GM23338 (cell line): ENCODE measurements around the gene IL6R. TPM values are rescaled to one million over a fixed set of nuclear protein-coding genes. Genes with fewer than 3 reads are reported as not detected.
"Not testable (repeated sequence)": the region's sequence is repeated elsewhere in the genome, so short reads cannot be mapped to it uniquely, and the experiment has no call there.

Experiments used
- ATAC-seq: fragments of 200-7000 bp; cut with Tn5 transposase; 3 replicates; pipeline ENCODE4 v1.9.1; 2020
- DNase-seq: peaks from one replicate; pipeline ENCODE4 v3.0.0-alpha.2; 2015; ENCODE audit warnings: low spot score
- H2AFZ ChIP-seq: fragments of 200-600 bp; sonication (generic); 2 replicates; pipeline ENCODE4 v1.8.0; 2016; ENCODE audit warnings: antibody characterized with exemption, mild to moderate bottlenecking, moderate library complexity
- H3F3A ChIP-seq: fragments of 200-600 bp; sonication (generic); replicated peaks from 2 replicates; pipeline ENCODE4 v1.8.0; 2017; ENCODE audit warnings: antibody characterized with exemption, mixed run types, low read depth
- H3K27ac ChIP-seq: fragments of 200-600 bp; sonication (generic); 2 replicates; pipeline ENCODE4 v1.6.1; 2016; ENCODE audit warnings: low read depth
- H3K27me3 ChIP-seq: fragments of 200-600 bp; sonication (generic); 2 replicates; pipeline ENCODE4 v1.8.0; 2016; ENCODE audit warnings: mild to moderate bottlenecking, mixed run types, moderate library complexity; ENCODE audit not compliant: insufficient read depth
- H3K36me3 ChIP-seq: fragments of 200-600 bp; sonication (generic); 2 replicates; pipeline ENCODE4 v1.8.0; 2016; ENCODE audit warnings: mild to moderate bottlenecking; ENCODE audit not compliant: insufficient read depth
- H3K4me1 ChIP-seq: fragments of 200-600 bp; sonication (generic); 2 replicates; pipeline ENCODE4 v1.8.0; 2016; ENCODE audit warnings: mild to moderate bottlenecking, moderate library complexity; ENCODE audit not compliant: insufficient read depth
- H3K4me2 ChIP-seq: fragments of 200-600 bp; sonication (generic); 2 replicates; pipeline ENCODE4 v1.7.1; 2017; ENCODE audit warnings: mixed run types
- H3K4me3 ChIP-seq: fragments of 200-600 bp; sonication (generic); 2 replicates; pipeline ENCODE4 v1.6.1; 2016; ENCODE audit warnings: mixed run types
- H3K79me2 ChIP-seq: fragments of 200-600 bp; sonication (generic); replicated peaks from 2 replicates; pipeline ENCODE4 v1.8.0; 2017; ENCODE audit warnings: mild to moderate bottlenecking; ENCODE audit not compliant: insufficient read depth
- H3K9me2 ChIP-seq: fragments of 200-600 bp; sonication (generic); 2 replicates; pipeline ENCODE4 v1.8.0; 2017; ENCODE audit not compliant: insufficient read depth
- H4K20me1 ChIP-seq: fragments of 200-600 bp; sonication (generic); replicated peaks from 2 replicates; pipeline ENCODE4 v1.8.0; 2017; ENCODE audit warnings: mild to moderate bottlenecking; ENCODE audit not compliant: insufficient read depth
- H3K27ac Mint-ChIP-seq: 2 replicates; pipeline ENCODE4 v1.8.0; 2020; ENCODE audit warnings: inconsistent platforms, mild to moderate bottlenecking, moderate library complexity, mixed read lengths
- H3K27me3 Mint-ChIP-seq: 3 replicates; pipeline ENCODE4 v1.8.0; 2022; ENCODE audit warnings: low read depth, mild to moderate bottlenecking, moderate library complexity, mixed read lengths, inconsistent platforms; ENCODE audit not compliant: insufficient read depth, poor library complexity
- H3K36me3 Mint-ChIP-seq: 3 replicates; pipeline ENCODE4 v1.8.0; 2021; ENCODE audit warnings: low read depth, mild to moderate bottlenecking, inconsistent platforms, moderate library complexity, mixed read lengths
- H3K4me1 Mint-ChIP-seq: 3 replicates; pipeline ENCODE4 v1.8.0; 2020; ENCODE audit warnings: mild to moderate bottlenecking, inconsistent platforms, mixed read lengths
- H3K4me3 Mint-ChIP-seq: 3 replicates; pipeline ENCODE4 v1.8.0; 2021; ENCODE audit warnings: moderate library complexity, mild to moderate bottlenecking, inconsistent platforms, mixed read lengths
- H3K9me3 Mint-ChIP-seq: 3 replicates; pipeline ENCODE4 v1.8.0; 2020; ENCODE audit warnings: moderate library complexity, mild to moderate bottlenecking, inconsistent platforms, mixed read lengths
- CTCF ChIP-seq, 2 experiments: fragments of 200-600 bp in 1 of 2; sonication (generic) in 1 of 2; conservative IDR thresholded peaks; 2 replicates each; pipeline versions ENCODE4 v1.5.1 to v1.6.1; 2016 to 2017; ENCODE audit warnings: antibody characterized with exemption in 2 of 2, low read depth in 2 of 2, mild to moderate bottlenecking in 2 of 2, moderate library complexity in 1 of 2
- ETS1 ChIP-seq: IDR thresholded peaks from 2 replicates; pipeline ENCODE4 v1.6.1; 2016; ENCODE audit warnings: antibody characterized with exemption
- EZH2 ChIP-seq: fragments of 200-600 bp; sonication (generic); IDR thresholded peaks from one replicate; pipeline ENCODE4 v1.8.0; 2017; ENCODE audit warnings: antibody characterized with exemption, mild to moderate bottlenecking, low read depth; ENCODE audit not compliant: unreplicated experiment
- EZH2phosphoT487 ChIP-seq: fragments of 200-600 bp; sonication (generic); IDR thresholded peaks from one replicate; pipeline ENCODE4 v1.8.1; 2018; ENCODE audit warnings: antibody characterized with exemption; ENCODE audit not compliant: unreplicated experiment
- JUNB ChIP-seq: IDR thresholded peaks from one replicate; pipeline ENCODE4 v1.6.1; 2016; ENCODE audit warnings: antibody characterized with exemption; ENCODE audit not compliant: unreplicated experiment
- NANOG ChIP-seq: IDR thresholded peaks from 2 replicates; pipeline ENCODE4 v1.6.1; 2016; ENCODE audit warnings: antibody characterized with exemption, borderline replicate concordance
- POLR2AphosphoS5 ChIP-seq: IDR thresholded peaks from 2 replicates; pipeline ENCODE4 v1.6.1; 2016; ENCODE audit warnings: antibody characterized with exemption, low read depth
- STAT1 ChIP-seq: IDR thresholded peaks from one replicate; pipeline ENCODE4 v1.6.1; 2016; ENCODE audit warnings: antibody characterized with exemption; ENCODE audit not compliant: unreplicated experiment
- ZNF331 ChIP-seq: fragments of 250-450 bp; sonication (Bioruptor Pico); IDR thresholded peaks from 2 replicates; pipeline ENCODE4 v1.5.0; 2020; ENCODE audit warnings: low read depth, mild to moderate bottlenecking, moderate library complexity
- polyA plus RNA-seq: library from polyadenylated mRNA; unstranded; fragments of >200 nt; fragmentation: Nextera tagmentation; extraction: Ambion mirVana; gene quantifications from 2 replicates; pipeline ENCODE4 v1.2.1, GENCODE V29; 2016
- total RNA-seq: library from RNA; depleted of rRNA; stranded (reverse); fragments of >200 nt; shearing (Covaris generic); gene quantifications from 2 replicates; pipeline ENCODE4 v1.2.3, GENCODE V29; 2014

Gene IL6R
- total and polyA plus RNA-seq, 2 experiments from 2014 or later, result 1.0 to 13.8 TPM

DNA sequence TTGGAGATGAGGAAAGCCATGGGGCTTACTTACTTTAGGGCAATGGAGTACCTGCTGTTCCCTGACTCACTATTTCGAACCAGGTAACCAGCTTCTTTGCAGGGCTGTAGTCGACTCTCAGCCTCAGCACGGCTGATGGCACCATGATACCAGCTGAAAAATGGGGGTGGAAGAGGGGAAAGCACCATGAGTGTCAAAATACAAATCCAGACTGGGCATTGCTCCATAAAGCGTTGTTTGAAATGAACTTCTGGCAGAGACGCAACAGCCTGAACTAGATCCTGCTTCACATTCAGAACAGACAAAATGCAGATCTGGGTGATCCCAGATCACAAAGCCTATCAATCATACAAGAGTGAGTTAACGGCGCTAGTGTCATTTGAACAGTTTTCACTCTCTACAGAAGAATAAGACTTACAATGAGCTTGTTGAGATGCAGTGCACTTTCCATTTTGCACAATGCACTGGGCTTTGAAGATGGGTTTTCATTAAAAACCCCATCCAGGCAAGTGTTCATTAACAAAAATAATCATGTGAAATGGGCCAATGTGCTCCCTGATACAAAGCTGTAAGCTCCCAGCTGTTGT lies 80.9 kb downstream of the IL6R start:
- Mint-ChIP-seq H3K27me3 (peaks cover 6% of the 10 kb centered on the region), H3K9me3 (no peaks in the 10 kb centered on the region), H3K36me3 (no peaks in the 10 kb centered on the region), H3K4me3 (no peak overlapping the region), H3K27ac (no peak overlapping the region), H3K4me1 (0 out of 3 replicates have a peak, but pooled peaks cover 3% of the 10 kb centered on the region)
- Histone ChIP-seq H3K36me3 (no peaks in the 10 kb centered on the region), H3K4me3 (no peak overlapping the region), H3F3A (no peaks in the 10 kb centered on the region), H3K9me2 (peaks cover 9% of the 10 kb centered on the region; the same call in 1 of the 2 replicates), H2AFZ (no peak overlapping the region), H3K27me3 (no peaks in the 10 kb centered on the region), H3K27ac (no peak overlapping the region), H4K20me1 (no peaks in the 10 kb centered on the region), H3K79me2 (no peaks in the 10 kb centered on the region), H3K4me2 (no peak overlapping the region), H3K4me1 (no peaks in the 10 kb centered on the region)
- DNase-seq, result no peak
- TF ChIP-seq NANOG (no peak), JUNB (no peak), ETS1 (no peak), STAT1 (no peak), EZH2phosphoT487 (no peak), EZH2 (no peak), POLR2AphosphoS5 (no peak), ZNF331 (no peak)
- no peak for ATAC-seq

- H3K9me2 ChIP-seq, ATAC-seq, H3K27me3 Mint-ChIP-seq, H3K79me2 ChIP-seq, H3K9me3 Mint-ChIP-seq, H3F3A ChIP-seq, H3K36me3 Mint-ChIP-seq, H3K4me1 Mint-ChIP-seq, H3K36me3 ChIP-seq, H3K4me3 ChIP-seq, H3K4me3 Mint-ChIP-seq, H4K20me1 ChIP-seq, H3K4me2 ChIP-seq, H3K27me3 ChIP-seq, H3K4me1 ChIP-seq, H3K27ac Mint-ChIP-seq, H3K27ac ChIP-seq, H2AFZ ChIP-seq, DNase-seq: not testable (repeated sequence)
These were observed 81.6 kb downstream of the IL6R start for GRCh38 chr1:154486756-154487155.

DNA sequence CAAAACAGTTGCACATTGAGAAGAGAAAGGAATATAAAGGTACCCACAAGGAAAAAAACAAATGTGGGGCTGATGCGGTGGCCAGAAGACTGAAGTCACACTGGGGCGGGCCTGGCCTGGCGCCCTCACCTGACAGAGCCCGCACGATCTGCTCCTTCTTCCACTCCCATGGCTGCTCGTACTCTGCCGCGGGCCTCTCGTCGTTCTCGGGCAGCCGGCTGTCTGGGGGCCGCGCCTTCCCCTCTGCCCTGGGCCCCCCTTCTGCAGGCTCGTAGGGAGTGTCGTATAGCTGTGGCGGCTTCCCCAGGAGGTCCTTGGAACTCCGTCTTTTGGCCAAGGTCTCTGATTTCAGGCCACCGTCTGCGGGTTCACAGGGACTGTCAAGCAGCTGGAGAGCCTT lies 83.8 kb downstream of the IL6R start:
- peak overlapping the region; percentile 87 for H2AFZ ChIP-seq
- peak; percentile 67 for ATAC-seq

More for the DNA sequence above, 83.8 kb downstream of the IL6R start:
- Histone ChIP-seq H3K4me1 (peaks cover 15% of the 10 kb centered on the region), H3K9me2 (peaks cover 9% of the 10 kb centered on the region; the same call in 1 of the 2 replicates), H3K36me3 (no peaks in the 10 kb centered on the region), H3K79me2 (no peaks in the 10 kb centered on the region), H3K27me3 (no peaks in the 10 kb centered on the region), H3F3A (no peaks in the 10 kb centered on the region), H3K27ac (no peak overlapping the region), H3K4me2 (no peak overlapping the region), H3K4me3 (no peak overlapping the region), H4K20me1 (no peaks in the 10 kb centered on the region)
- TF ChIP-seq ETS1, result no peak
- 0 out of 4 replicates have a peak, but pooled peaks of 1 of the 2 experiments have one; percentile 17 for TF ChIP-seq CTCF (conservative IDR thresholded peaks at IDR 0.05; ENCODE audit: low read depth in 2 of 2)
- H3K27me3 Mint-ChIP-seq, result peaks cover 12% of the 10 kb centered on the region
- no peaks in the 10 kb centered on the region for H3K36me3 Mint-ChIP-seq
- H3K27ac Mint-ChIP-seq, result no peak overlapping the region
- DNase-seq, result peak; percentile 38
- peaks cover 15% of the 10 kb centered on the region for H3K4me1 Mint-ChIP-seq
- no peaks in the 10 kb centered on the region for H3K9me3 Mint-ChIP-seq
- no peak overlapping the region for H3K4me3 Mint-ChIP-seq
